ENCODE measurements around the gene JAK1. TPM values are rescaled to one million over a fixed set of nuclear protein-coding genes. Genes with fewer than 3 reads are reported as not detected.

JAK1 gene
- total RNA-seq, 1 experiment from 2014 or later, result 27.8 TPM

DNA sequence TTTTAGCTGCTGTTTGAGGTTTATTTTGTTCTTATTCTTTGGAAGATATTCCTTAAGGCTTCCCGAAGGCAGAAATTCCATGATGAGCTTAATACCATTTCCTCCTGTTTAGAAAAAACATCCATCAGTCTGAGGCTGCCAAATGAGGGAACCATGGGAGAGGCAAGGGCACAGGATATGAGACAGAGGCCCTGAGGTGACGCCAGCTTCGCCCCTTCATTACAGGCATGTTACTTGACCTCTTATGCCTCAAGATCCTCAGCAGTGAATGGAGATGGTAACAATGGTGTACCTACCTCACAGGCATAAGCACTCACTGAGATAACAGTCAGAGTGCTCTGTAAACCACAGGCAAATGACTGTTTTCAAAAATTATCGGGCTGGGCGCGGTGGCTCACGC lies 127.9 kb downstream of the JAK1 start (continued):
- no peak for TF ChIP-seq JAZF1 (CRISPR knock-in tag; IDR thresholded peaks at IDR 0.05)
- TF ChIP-seq, protein P1, sequence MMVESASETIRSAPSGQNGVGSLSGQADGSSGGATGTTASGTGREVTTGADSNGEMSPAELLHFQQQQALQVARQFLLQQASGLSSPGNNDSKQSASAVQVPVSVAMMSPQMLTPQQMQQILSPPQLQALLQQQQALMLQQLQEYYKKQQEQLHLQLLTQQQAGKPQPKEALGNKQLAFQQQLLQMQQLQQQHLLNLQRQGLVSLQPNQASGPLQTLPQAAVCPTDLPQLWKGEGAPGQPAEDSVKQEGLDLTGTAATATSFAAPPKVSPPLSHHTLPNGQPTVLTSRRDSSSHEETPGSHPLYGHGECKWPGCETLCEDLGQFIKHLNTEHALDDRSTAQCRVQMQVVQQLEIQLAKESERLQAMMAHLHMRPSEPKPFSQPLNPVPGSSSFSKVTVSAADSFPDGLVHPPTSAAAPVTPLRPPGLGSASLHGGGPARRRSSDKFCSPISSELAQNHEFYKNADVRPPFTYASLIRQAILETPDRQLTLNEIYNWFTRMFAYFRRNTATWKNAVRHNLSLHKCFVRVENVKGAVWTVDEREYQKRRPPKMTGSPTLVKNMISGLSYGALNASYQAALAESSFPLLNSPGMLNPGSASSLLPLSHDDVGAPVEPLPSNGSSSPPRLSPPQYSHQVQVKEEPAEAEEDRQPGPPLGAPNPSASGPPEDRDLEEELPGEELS (CRISPR knock-in tag; IDR thresholded peaks at IDR 0.05), result no peak
- TF ChIP-seq SMAD4 (CRISPR knock-in tag; IDR thresholded peaks at IDR 0.05), result no peak
- no peak for TF ChIP-seq CREB1 (CRISPR knock-in tag; IDR thresholded peaks at IDR 0.05)
- TF ChIP-seq, protein P2, sequence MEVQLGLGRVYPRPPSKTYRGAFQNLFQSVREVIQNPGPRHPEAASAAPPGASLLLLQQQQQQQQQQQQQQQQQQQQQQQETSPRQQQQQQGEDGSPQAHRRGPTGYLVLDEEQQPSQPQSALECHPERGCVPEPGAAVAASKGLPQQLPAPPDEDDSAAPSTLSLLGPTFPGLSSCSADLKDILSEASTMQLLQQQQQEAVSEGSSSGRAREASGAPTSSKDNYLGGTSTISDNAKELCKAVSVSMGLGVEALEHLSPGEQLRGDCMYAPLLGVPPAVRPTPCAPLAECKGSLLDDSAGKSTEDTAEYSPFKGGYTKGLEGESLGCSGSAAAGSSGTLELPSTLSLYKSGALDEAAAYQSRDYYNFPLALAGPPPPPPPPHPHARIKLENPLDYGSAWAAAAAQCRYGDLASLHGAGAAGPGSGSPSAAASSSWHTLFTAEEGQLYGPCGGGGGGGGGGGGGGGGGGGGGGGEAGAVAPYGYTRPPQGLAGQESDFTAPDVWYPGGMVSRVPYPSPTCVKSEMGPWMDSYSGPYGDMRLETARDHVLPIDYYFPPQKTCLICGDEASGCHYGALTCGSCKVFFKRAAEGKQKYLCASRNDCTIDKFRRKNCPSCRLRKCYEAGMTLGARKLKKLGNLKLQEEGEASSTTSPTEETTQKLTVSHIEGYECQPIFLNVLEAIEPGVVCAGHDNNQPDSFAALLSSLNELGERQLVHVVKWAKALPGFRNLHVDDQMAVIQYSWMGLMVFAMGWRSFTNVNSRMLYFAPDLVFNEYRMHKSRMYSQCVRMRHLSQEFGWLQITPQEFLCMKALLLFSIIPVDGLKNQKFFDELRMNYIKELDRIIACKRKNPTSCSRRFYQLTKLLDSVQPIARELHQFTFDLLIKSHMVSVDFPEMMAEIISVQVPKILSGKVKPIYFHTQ (CRISPR knock-in tag; IDR thresholded peaks at IDR 0.05), result no peak
- TF ChIP-seq, protein P3, sequence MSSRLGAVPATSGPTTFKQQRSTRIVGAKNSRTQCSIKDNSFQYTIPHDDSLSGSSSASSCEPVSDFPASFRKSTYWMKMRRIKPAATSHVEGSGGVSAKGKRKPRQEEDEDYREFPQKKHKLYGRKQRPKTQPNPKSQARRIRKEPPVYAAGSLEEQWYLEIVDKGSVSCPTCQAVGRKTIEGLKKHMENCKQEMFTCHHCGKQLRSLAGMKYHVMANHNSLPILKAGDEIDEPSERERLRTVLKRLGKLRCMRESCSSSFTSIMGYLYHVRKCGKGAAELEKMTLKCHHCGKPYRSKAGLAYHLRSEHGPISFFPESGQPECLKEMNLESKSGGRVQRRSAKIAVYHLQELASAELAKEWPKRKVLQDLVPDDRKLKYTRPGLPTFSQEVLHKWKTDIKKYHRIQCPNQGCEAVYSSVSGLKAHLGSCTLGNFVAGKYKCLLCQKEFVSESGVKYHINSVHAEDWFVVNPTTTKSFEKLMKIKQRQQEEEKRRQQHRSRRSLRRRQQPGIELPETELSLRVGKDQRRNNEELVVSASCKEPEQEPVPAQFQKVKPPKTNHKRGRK (CRISPR knock-in tag; IDR thresholded peaks at IDR 0.05; ENCODE audit: borderline replicate concordance), result no peak

DNA sequence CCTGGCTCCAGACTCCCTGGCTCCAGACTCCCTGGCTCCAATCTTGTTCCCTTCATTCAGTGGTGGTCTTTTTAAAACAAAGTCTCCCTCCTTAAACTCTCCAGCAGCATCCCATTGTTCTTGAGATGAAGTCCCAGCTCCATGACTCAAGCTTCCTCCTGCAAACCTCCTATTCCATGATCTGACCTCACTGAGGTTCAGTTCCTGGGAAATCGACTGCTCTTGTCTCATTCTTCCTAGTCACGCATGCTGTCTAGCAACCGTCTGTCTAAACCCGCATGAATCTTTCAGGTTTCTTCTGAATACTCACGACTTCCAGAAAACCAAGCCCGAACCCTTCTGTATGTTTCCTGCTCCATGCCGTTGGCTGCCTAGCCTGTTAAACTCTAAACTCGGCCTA lies 129.5 kb downstream of the JAK1 start:
- H3K9me3 Mint-ChIP-seq, result no peaks in the 10 kb centered on the region
- no peak overlapping the region for H3K4me3 Mint-ChIP-seq
- no peak for TF ChIP-seq TEAD4 (CRISPR knock-in tag; IDR thresholded peaks at IDR 0.05)
- TF ChIP-seq ESRRA (CRISPR knock-in tag; IDR thresholded peaks at IDR 0.05; ENCODE audit: borderline replicate concordance), result no peak
- no peak for TF ChIP-seq MYBL2 (CRISPR knock-in tag; IDR thresholded peaks at IDR 0.05)
- TF ChIP-seq, protein P4, sequence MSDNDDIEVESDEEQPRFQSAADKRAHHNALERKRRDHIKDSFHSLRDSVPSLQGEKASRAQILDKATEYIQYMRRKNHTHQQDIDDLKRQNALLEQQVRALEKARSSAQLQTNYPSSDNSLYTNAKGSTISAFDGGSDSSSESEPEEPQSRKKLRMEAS (CRISPR knock-in tag; IDR thresholded peaks at IDR 0.05), result no peak
- TF ChIP-seq, protein P1 (CRISPR knock-in tag; IDR thresholded peaks at IDR 0.05), result no peak
- TF ChIP-seq, protein P5, sequence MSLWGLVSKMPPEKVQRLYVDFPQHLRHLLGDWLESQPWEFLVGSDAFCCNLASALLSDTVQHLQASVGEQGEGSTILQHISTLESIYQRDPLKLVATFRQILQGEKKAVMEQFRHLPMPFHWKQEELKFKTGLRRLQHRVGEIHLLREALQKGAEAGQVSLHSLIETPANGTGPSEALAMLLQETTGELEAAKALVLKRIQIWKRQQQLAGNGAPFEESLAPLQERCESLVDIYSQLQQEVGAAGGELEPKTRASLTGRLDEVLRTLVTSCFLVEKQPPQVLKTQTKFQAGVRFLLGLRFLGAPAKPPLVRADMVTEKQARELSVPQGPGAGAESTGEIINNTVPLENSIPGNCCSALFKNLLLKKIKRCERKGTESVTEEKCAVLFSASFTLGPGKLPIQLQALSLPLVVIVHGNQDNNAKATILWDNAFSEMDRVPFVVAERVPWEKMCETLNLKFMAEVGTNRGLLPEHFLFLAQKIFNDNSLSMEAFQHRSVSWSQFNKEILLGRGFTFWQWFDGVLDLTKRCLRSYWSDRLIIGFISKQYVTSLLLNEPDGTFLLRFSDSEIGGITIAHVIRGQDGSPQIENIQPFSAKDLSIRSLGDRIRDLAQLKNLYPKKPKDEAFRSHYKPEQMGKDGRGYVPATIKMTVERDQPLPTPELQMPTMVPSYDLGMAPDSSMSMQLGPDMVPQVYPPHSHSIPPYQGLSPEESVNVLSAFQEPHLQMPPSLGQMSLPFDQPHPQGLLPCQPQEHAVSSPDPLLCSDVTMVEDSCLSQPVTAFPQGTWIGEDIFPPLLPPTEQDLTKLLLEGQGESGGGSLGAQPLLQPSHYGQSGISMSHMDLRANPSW (CRISPR knock-in tag; conservative IDR thresholded peaks at IDR 0.05; ENCODE audit: low read depth), result no peak
- TF ChIP-seq ZNF671 (CRISPR knock-in tag; IDR thresholded peaks at IDR 0.05), result no peak
- no peak for TF ChIP-seq ATF1 (CRISPR knock-in tag; IDR thresholded peaks at IDR 0.05)
- TF ChIP-seq EMX1 (CRISPR knock-in tag; IDR thresholded peaks at IDR 0.05), result no peak
- TF ChIP-seq NFATC4 (CRISPR knock-in tag; IDR thresholded peaks at IDR 0.05), result no peak
- TF ChIP-seq IRF2 (CRISPR knock-in tag; IDR thresholded peaks at IDR 0.05; ENCODE audit: borderline replicate concordance, low read depth), result no peak
- TF ChIP-seq, protein P6, sequence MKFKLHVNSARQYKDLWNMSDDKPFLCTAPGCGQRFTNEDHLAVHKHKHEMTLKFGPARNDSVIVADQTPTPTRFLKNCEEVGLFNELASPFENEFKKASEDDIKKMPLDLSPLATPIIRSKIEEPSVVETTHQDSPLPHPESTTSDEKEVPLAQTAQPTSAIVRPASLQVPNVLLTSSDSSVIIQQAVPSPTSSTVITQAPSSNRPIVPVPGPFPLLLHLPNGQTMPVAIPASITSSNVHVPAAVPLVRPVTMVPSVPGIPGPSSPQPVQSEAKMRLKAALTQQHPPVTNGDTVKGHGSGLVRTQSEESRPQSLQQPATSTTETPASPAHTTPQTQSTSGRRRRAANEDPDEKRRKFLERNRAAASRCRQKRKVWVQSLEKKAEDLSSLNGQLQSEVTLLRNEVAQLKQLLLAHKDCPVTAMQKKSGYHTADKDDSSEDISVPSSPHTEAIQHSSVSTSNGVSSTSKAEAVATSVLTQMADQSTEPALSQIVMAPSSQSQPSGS (CRISPR knock-in tag; IDR thresholded peaks at IDR 0.05; ENCODE audit: borderline replicate concordance, low read depth), result no peak
- no peak for TF ChIP-seq HMGA2 (CRISPR knock-in tag; IDR thresholded peaks at IDR 0.05)
- TF ChIP-seq, protein P3 (CRISPR knock-in tag; IDR thresholded peaks at IDR 0.05; ENCODE audit: borderline replicate concordance), result no peak
- TF ChIP-seq, protein P7, sequence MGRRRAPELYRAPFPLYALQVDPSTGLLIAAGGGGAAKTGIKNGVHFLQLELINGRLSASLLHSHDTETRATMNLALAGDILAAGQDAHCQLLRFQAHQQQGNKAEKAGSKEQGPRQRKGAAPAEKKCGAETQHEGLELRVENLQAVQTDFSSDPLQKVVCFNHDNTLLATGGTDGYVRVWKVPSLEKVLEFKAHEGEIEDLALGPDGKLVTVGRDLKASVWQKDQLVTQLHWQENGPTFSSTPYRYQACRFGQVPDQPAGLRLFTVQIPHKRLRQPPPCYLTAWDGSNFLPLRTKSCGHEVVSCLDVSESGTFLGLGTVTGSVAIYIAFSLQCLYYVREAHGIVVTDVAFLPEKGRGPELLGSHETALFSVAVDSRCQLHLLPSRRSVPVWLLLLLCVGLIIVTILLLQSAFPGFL (CRISPR knock-in tag; IDR thresholded peaks at IDR 0.05; ENCODE audit: borderline replicate concordance), result no peak
- no peaks in the 10 kb centered on the region for H3K27me3 Mint-ChIP-seq (ENCODE audit: low read depth)
- peaks cover 6% of the 10 kb centered on the region for H3K4me1 Mint-ChIP-seq
- POLR2A ChIA-PET, result no interaction called here
- CTCF ChIA-PET, result no interaction called here
- no peak overlapping the region for H3K27ac Mint-ChIP-seq
- H3K36me3 Mint-ChIP-seq, result peaks cover 31% of the 10 kb centered on the region
- ATAC-seq, result no peak
- no peak for DNase-seq (ENCODE audit: low spot score)

Data from WTC11 (cell line).